HepG2 (cell line): ENCODE data around the gene FITM1. TPM values are rescaled to one million over a fixed set of nuclear protein-coding genes. Genes with fewer than 3 reads are reported as not detected.
A peak's percentile ranks its signal among the peaks of the same experiment; 100 is the strongest.

Experiments used
- AHR ChIP-seq: IDR thresholded peaks from 2 replicates; pipeline ENCODE4 v1.6.1; 2018; ENCODE audit warnings: missing genetic modification reagents, missing compliant biosample characterization
- ATF4 ChIP-seq, 2 experiments: fragments of 450-650 bp in 1 of 2; sonication (generic) in 1 of 2; formaldehyde crosslinking; IDR thresholded peaks; 2 replicates each; pipeline versions ENCODE4 v1.5.0 to v1.8.0; 2020 to 2022; ENCODE audit warnings: mild to moderate bottlenecking in 1 of 2, missing genetic modification reagents in 1 of 2
- FOXK2 ChIP-seq: fragments of 450-650 bp; IDR thresholded peaks from 2 replicates; pipeline ENCODE4 v1.6.1; 2016
- HINFP ChIP-seq: sonication (generic); formaldehyde crosslinking; IDR thresholded peaks from 2 replicates; pipeline ENCODE4 v1.4.0; 2020; ENCODE audit warnings: low read depth, mild to moderate bottlenecking, missing genetic modification reagents
- HOXA3 ChIP-seq: sonication (generic); formaldehyde crosslinking; IDR thresholded peaks from 2 replicates; pipeline ENCODE4 v1.5.0; 2020; ENCODE audit warnings: missing genetic modification reagents
- JUN ChIP-seq: sonication (generic); formaldehyde crosslinking; IDR thresholded peaks from 2 replicates; pipeline ENCODE4 v1.4.0; 2020; ENCODE audit warnings: mild to moderate bottlenecking, missing genetic modification reagents
- KLF12 ChIP-seq: sonication (generic); formaldehyde crosslinking; IDR thresholded peaks from 2 replicates; pipeline ENCODE4 v1.4.0; 2020; ENCODE audit warnings: missing genetic modification reagents, borderline replicate concordance
- KLF15 ChIP-seq: sonication (generic); formaldehyde crosslinking; IDR thresholded peaks from 2 replicates; pipeline ENCODE4 v1.8.1; 2023; ENCODE audit warnings: borderline replicate concordance, mild to moderate bottlenecking, inconsistent platforms, missing genetic modification reagents, mixed read lengths
- NFIB ChIP-seq: sonication (generic); formaldehyde crosslinking; IDR thresholded peaks from 2 replicates; pipeline ENCODE4 v1.9.0; 2021; ENCODE audit warnings: missing genetic modification reagents, mild to moderate bottlenecking, borderline replicate concordance
- PBX3 ChIP-seq: sonication (generic); formaldehyde crosslinking; IDR thresholded peaks from 2 replicates; pipeline ENCODE4 v1.8.1; 2023; ENCODE audit warnings: missing genetic modification reagents, inconsistent platforms, borderline replicate concordance
- SIX1 ChIP-seq: sonication (generic); formaldehyde crosslinking; IDR thresholded peaks from 2 replicates; pipeline ENCODE4 v1.4.0; 2020; ENCODE audit warnings: missing genetic modification reagents, borderline replicate concordance
- STAG1 ChIP-seq: sonication (generic); formaldehyde crosslinking; IDR thresholded peaks from 2 replicates; pipeline ENCODE4 v1.4.0; 2020; ENCODE audit warnings: missing genetic modification reagents
- THAP7 ChIP-seq: sonication (generic); formaldehyde crosslinking; IDR thresholded peaks from 2 replicates; pipeline ENCODE4 v1.8.1; 2023; ENCODE audit warnings: mild to moderate bottlenecking, missing genetic modification reagents
- TIGD3 ChIP-seq: sonication (generic); formaldehyde crosslinking; IDR thresholded peaks from 2 replicates; pipeline ENCODE4 v1.5.1; 2020; ENCODE audit warnings: mild to moderate bottlenecking, missing genetic modification reagents, borderline replicate concordance
- ZBTB46 ChIP-seq: sonication (generic); formaldehyde crosslinking; IDR thresholded peaks from 2 replicates; pipeline ENCODE4 v1.4.0; 2020; ENCODE audit warnings: mild to moderate bottlenecking, missing genetic modification reagents, borderline replicate concordance
- ZNF235 ChIP-seq: sonication (generic); formaldehyde crosslinking; IDR thresholded peaks from 2 replicates; pipeline ENCODE4 v1.8.1; 2023; ENCODE audit warnings: mild to moderate bottlenecking, missing genetic modification reagents, borderline replicate concordance
- ZNF460 ChIP-seq: sonication (generic); formaldehyde crosslinking; IDR thresholded peaks from 2 replicates; pipeline ENCODE4 v1.5.1; 2020; ENCODE audit warnings: missing genetic modification reagents, mild to moderate bottlenecking, borderline replicate concordance
- ZNF570 ChIP-seq: sonication (generic); formaldehyde crosslinking; IDR thresholded peaks from 2 replicates; pipeline ENCODE4 v1.4.0; 2020; ENCODE audit warnings: mild to moderate bottlenecking, missing genetic modification reagents, borderline replicate concordance
- ZNF576 ChIP-seq: sonication (generic); formaldehyde crosslinking; IDR thresholded peaks from 2 replicates; pipeline ENCODE4 v1.4.0; 2020; ENCODE audit warnings: mild to moderate bottlenecking, missing genetic modification reagents
- ZSCAN25 ChIP-seq: sonication (generic); formaldehyde crosslinking; IDR thresholded peaks from 2 replicates; pipeline ENCODE4 v1.8.0; 2022; ENCODE audit warnings: mild to moderate bottlenecking, missing genetic modification reagents
- polyA plus RNA-seq, 8 experiments: library from polyadenylated mRNA; depleted of rRNA in 3 of 8; stranded (reverse) in 7 of 8; unstranded in 1 of 8; fragments of >200 nt; fragmentation: Illumina TruSeq in 4 of 8; extraction: Trizol in 4 of 8; gene quantifications; 2 replicates each; pipeline versions ENCODE4 v1.2.1 to v1.2.3, GENCODE V29; 2011 to 2016; ENCODE audit warnings: low read depth in 4 of 8, missing spikeins in 1 of 8, mixed read lengths in 1 of 8; ENCODE audit not compliant: insufficient read depth in 1 of 8
- total RNA-seq, 5 experiments: library from RNA; depleted of rRNA; stranded (reverse); fragments of >200 nt; fragmentation: Illumina TruSeq; extraction: Trizol; gene quantifications; 2 replicates each; pipeline ENCODE4 v1.2.3, GENCODE V29; 2016; ENCODE audit warnings: low read depth in 1 of 5

Gene FITM1
- total and polyA plus RNA-seq, 2 of the 13 experiments (the other 11 are each of a cell fraction or from before 2014, with no cell fraction given), result 2.7 to 5.8 TPM

- TF ChIP-seq TIGD3 (CRISPR knock-in tag), result peak; percentile 80; the same call in 1 of the 2 replicates
- no peak; the same call in 1 of the 2 replicates for TF ChIP-seq ZNF235 (CRISPR knock-in tag)
- no peak for TF ChIP-seq ZNF576
- TF ChIP-seq STAG1 (CRISPR knock-in tag), result peak; percentile 97
- TF ChIP-seq ZNF570 (CRISPR knock-in tag), result no peak
- TF ChIP-seq AHR (CRISPR knock-in tag), result peak; percentile 99
- peak; percentile 96 for TF ChIP-seq THAP7 (CRISPR knock-in tag)
- TF ChIP-seq HINFP (CRISPR knock-in tag), result no peak
- peak; percentile 90 for TF ChIP-seq SIX1 (CRISPR knock-in tag)
- peak; percentile 95 for TF ChIP-seq KLF12 (CRISPR knock-in tag)
- TF ChIP-seq ATF4 (CRISPR knock-in tag; IDR thresholded peaks at IDR 0.05), result peak in 1 of 2 experiments; percentile 93; a peak in 2 of 4 replicates
- peak; percentile 70; the same call in 1 of the 2 replicates for TF ChIP-seq ZNF460
- TF ChIP-seq NFIB (CRISPR knock-in tag), result no peak
- TF ChIP-seq ZBTB46 (CRISPR knock-in tag), result no peak
- no peak for TF ChIP-seq JUN
- TF ChIP-seq PBX3, result no peak
- no peak for TF ChIP-seq FOXK2
- peak; percentile 76; the same call in 1 of the 2 replicates for TF ChIP-seq KLF15 (CRISPR knock-in tag)
- peak; percentile 95 for TF ChIP-seq HOXA3 (CRISPR knock-in tag)
- peak; percentile 97 for TF ChIP-seq ZSCAN25 (CRISPR knock-in tag)
Measured at GRCh38 chr14:24160850-24161804, 30.7 kb downstream of the FITM1 start, which contains the start of gene IRF9 (continued).
